ENCODE data around the gene C18orf54.
"Not testable (repeated sequence)": the region's sequence is repeated elsewhere in the genome, so short reads cannot be mapped to it uniquely, and the experiment has no call there.

C18orf54 gene

GRCh38 chr18:54357660-54358494, at the start of gene C18orf54, which contains the start of gene STARD6:
Gene C18orf54, plus strand, starts transcription at chr18:54357906. Its CDS starts 2,667 bp downstream, at chr18:54360573.
Gene STARD6, minus strand, starts transcription at chr18:54357858. Its CDS starts 3,285 bp downstream, at chr18:54354573.
- in situ Hi-C loops (cut with MboI; ENCODE audit: low sequenced_read_pairs) = no loop called here

- in situ Hi-C loops (cut with MboI; ENCODE audit: low sequenced_read_pairs) = not testable (repeated sequence)
Measured at GRCh38 chr18:54309564-54309963, 48.1 kb upstream of the C18orf54 start.

GRCh38 chr18:54316071-54316820, 41.5 kb upstream of the C18orf54 start:
- in situ Hi-C loops (cut with MboI; ENCODE audit: low sequenced_read_pairs) = no loop called here

GRCh38 chr18:54323561-54323960, 34.1 kb upstream of the C18orf54 start:
- in situ Hi-C loops (cut with MboI; ENCODE audit: low sequenced_read_pairs) = no loop called here

- in situ Hi-C loops (cut with MboI; ENCODE audit: low sequenced_read_pairs) = no loop called here
Measured at GRCh38 chr18:54323970-54324369, 33.7 kb upstream of the C18orf54 start.

- in situ Hi-C loops (cut with MboI; ENCODE audit: low sequenced_read_pairs) = no loop called here
Measured at GRCh38 chr18:54327818-54328217, 29.9 kb upstream of the C18orf54 start.

- in situ Hi-C loops (cut with MboI; ENCODE audit: low sequenced_read_pairs) = no loop called here
Measured at GRCh38 chr18:54329787-54330186, 27.9 kb upstream of the C18orf54 start.

- in situ Hi-C loops (cut with MboI; ENCODE audit: low sequenced_read_pairs) = no loop called here
Measured at GRCh38 chr18:54330768-54331548, 26.7 kb upstream of the C18orf54 start.

GRCh38 chr18:54335638-54336173, 22.0 kb upstream of the C18orf54 start:
- in situ Hi-C loops (cut with MboI; ENCODE audit: low sequenced_read_pairs) = no loop called here

GRCh38 chr18:54338230-54338629, 19.5 kb upstream of the C18orf54 start:
- in situ Hi-C loops (cut with MboI; ENCODE audit: low sequenced_read_pairs) = no loop called here

- in situ Hi-C loops (cut with MboI; ENCODE audit: low sequenced_read_pairs) = no loop called here
Measured at GRCh38 chr18:54351186-54351585, 6.5 kb upstream of the C18orf54 start.

- in situ Hi-C loops (cut with MboI; ENCODE audit: low sequenced_read_pairs) = no loop called here
Measured at GRCh38 chr18:54357082-54357659, 535 bp upstream of the C18orf54 start.

- in situ Hi-C loops (cut with MboI; ENCODE audit: low sequenced_read_pairs) = no loop called here
Measured at GRCh38 chr18:54358495-54359040, 862 bp downstream of the C18orf54 start.

GRCh38 chr18:54359233-54359632, 1.5 kb downstream of the C18orf54 start:
- in situ Hi-C loops (cut with MboI; ENCODE audit: low sequenced_read_pairs) = no loop called here

GRCh38 chr18:54360406-54360805, 2.7 kb downstream of the C18orf54 start:
- in situ Hi-C loops (cut with MboI; ENCODE audit: low sequenced_read_pairs) = no loop called here

GRCh38 chr18:54378057-54378456, 20.4 kb downstream of the C18orf54 start:
- in situ Hi-C loops (cut with MboI; ENCODE audit: low sequenced_read_pairs) = no loop called here

- in situ Hi-C loops (cut with MboI; ENCODE audit: low sequenced_read_pairs) = no loop called here
Measured at GRCh38 chr18:54381640-54382039, 23.9 kb downstream of the C18orf54 start.

GRCh38 chr18:54382076-54382475, 24.4 kb downstream of the C18orf54 start:
- in situ Hi-C loops (cut with MboI; ENCODE audit: low sequenced_read_pairs) = no loop called here

GRCh38 chr18:54382733-54383252, 25.1 kb downstream of the C18orf54 start:
- in situ Hi-C loops (cut with MboI; ENCODE audit: low sequenced_read_pairs) = no loop called here

- in situ Hi-C loops (cut with MboI; ENCODE audit: low sequenced_read_pairs) = no loop called here
Measured at GRCh38 chr18:54386043-54386442, 28.3 kb downstream of the C18orf54 start.
